Endodermal cell (in vitro differentiated cells): ENCODE measurements around the gene SCRT2. TPM values are rescaled to one million over a fixed set of nuclear protein-coding genes. Genes with fewer than 3 reads are reported as not detected.
A peak's percentile ranks its signal among the peaks of the same experiment; 100 is the strongest.

Experiments
- DNase-seq: peaks from one replicate; pipeline ENCODE4 v3.0.0-alpha.2; 2017
- H3K27ac ChIP-seq: 2 replicates; pipeline ENCODE4 v1.5.1; 2013; ENCODE audit warnings: mild to moderate bottlenecking, low read depth, low read length, moderate library complexity
- H3K27me3 ChIP-seq: 2 replicates; pipeline ENCODE4 v1.6.1; 2013; ENCODE audit warnings: mild to moderate bottlenecking, low read length, moderate library complexity; ENCODE audit not compliant: insufficient read depth, control insufficient read depth, poor library complexity, severe bottlenecking
- H3K36me3 ChIP-seq: 2 replicates; pipeline ENCODE4 v1.7.0; 2013; ENCODE audit warnings: mild to moderate bottlenecking, low read length, moderate library complexity; ENCODE audit not compliant: control insufficient read depth, insufficient read depth
- H3K4me1 ChIP-seq: one replicate; pipeline ENCODE4 v1.7.0; 2013; ENCODE audit warnings: low read length; ENCODE audit not compliant: control insufficient read depth, insufficient read depth
- H3K4me3 ChIP-seq: 2 replicates; pipeline ENCODE4 v1.5.1; 2013; ENCODE audit warnings: mild to moderate bottlenecking, low read length, moderate library complexity
- H3K9ac ChIP-seq: 2 replicates; pipeline ENCODE4 v1.6.1; 2013; ENCODE audit warnings: mild to moderate bottlenecking, low read length, moderate library complexity; ENCODE audit not compliant: poor library complexity, severe bottlenecking; ENCODE audit errors: extremely low read depth
- H3K9me3 ChIP-seq: 2 replicates; pipeline ENCODE4 v1.6.1; 2013; ENCODE audit warnings: mild to moderate bottlenecking, low read length, moderate library complexity; ENCODE audit not compliant: control insufficient read depth
- H3K27ac Mint-ChIP-seq: 2 replicates; pipeline ENCODE4 v1.8.0; 2020; ENCODE audit warnings: mixed read lengths
- H3K27me3 Mint-ChIP-seq: 2 replicates; pipeline ENCODE4 v1.8.0; 2021; ENCODE audit warnings: mild to moderate bottlenecking, mixed read lengths; ENCODE audit not compliant: insufficient read depth
- H3K36me3 Mint-ChIP-seq: 2 replicates; pipeline ENCODE4 v1.8.0; 2020; ENCODE audit warnings: low read depth, mixed read lengths
- H3K4me1 Mint-ChIP-seq: 2 replicates; pipeline ENCODE4 v1.8.0; 2020; ENCODE audit warnings: mixed read lengths
- H3K4me3 Mint-ChIP-seq: 2 replicates; pipeline ENCODE4 v1.8.0; 2020; ENCODE audit warnings: mild to moderate bottlenecking, moderate library complexity, mixed read lengths
- H3K9me3 Mint-ChIP-seq: 2 replicates; pipeline ENCODE4 v1.8.0; 2020; ENCODE audit warnings: mild to moderate bottlenecking, mixed read lengths
- WGBS, 2 experiments: methylation state at CpG; one replicate each; pipeline versions ENCODE4 v1.1.5 to v1.1.7; 2013; ENCODE audit warnings: missing lambda C conversion rate in 2 of 2, mixed read lengths in 1 of 2; ENCODE audit not compliant: insufficient coverage in 1 of 2, insufficient read length in 1 of 2; 5-methylcytosine and 5-hydroxymethylcytosine counted together
- total RNA-seq, 2 donors: library from RNA; stranded (reverse); fragmentation: NEBNext Ultra II Directional in 1 of 2; extraction: Animal tissue kit (Norgen Biotek cat#: 25700) in 1 of 2; gene quantifications; 2 replicates in 1 of 2; 3 replicates in 1 of 2; pipeline ENCODE4 v1.2.1, GENCODE V29; 2021
- TF ChIP-seq, protein P1 (sequence below): fragments of 200-600 bp; sonication (generic); conservative IDR thresholded peaks from 2 replicates; pipeline ENCODE4 v1.5.0; 2021; ENCODE audit warnings: antibody characterized with exemption, mild to moderate bottlenecking

The SCRT2 gene
- total RNA-seq, 2 donors from 2014 or later: not detected

DNA sequence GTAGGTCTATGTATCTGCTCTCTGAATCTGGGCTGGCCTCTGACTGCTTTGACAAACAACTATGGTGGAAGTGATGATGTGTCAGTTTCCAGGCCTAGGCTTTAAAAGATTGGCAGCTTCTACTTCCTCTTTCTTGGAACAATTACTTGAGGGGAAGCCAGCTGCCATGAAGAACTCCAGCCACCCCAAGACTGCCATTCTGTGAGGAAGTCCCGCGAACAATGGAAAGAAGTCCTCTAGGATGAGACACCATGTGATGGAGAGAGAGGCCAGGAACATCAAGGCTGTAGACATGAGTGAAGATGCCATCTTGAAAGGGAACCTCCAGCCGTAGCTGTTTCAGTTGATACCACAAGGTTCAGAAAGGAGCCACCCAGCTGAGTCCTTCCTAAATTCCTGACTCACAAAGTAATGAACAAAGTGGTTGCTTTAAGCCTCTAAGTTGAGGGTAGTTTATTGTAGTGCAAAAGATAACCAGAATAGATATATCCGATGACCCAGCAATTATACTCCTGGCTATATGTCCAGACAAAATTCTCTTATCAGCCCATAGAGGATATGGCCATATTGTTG is 50.2 kb downstream of the SCRT2 start:
- Histone ChIP-seq H3K4me3 (no peak overlapping the region), H3K4me1 (peaks cover 5% of the 10 kb centered on the region), H3K9ac (no peak overlapping the region), H3K36me3 (no peaks in the 10 kb centered on the region), H3K27me3 (no peaks in the 10 kb centered on the region), H3K9me3 (no peaks in the 10 kb centered on the region), H3K27ac (no peak overlapping the region)
- Mint-ChIP-seq H3K27ac (no peak overlapping the region), H3K27me3 (peaks cover 6% of the 10 kb centered on the region), H3K4me1 (peaks cover 19% of the 10 kb centered on the region), H3K9me3 (no peaks in the 10 kb centered on the region), H3K36me3 (no peaks in the 10 kb centered on the region), H3K4me3 (no peak overlapping the region)
- TF ChIP-seq, protein P1, sequence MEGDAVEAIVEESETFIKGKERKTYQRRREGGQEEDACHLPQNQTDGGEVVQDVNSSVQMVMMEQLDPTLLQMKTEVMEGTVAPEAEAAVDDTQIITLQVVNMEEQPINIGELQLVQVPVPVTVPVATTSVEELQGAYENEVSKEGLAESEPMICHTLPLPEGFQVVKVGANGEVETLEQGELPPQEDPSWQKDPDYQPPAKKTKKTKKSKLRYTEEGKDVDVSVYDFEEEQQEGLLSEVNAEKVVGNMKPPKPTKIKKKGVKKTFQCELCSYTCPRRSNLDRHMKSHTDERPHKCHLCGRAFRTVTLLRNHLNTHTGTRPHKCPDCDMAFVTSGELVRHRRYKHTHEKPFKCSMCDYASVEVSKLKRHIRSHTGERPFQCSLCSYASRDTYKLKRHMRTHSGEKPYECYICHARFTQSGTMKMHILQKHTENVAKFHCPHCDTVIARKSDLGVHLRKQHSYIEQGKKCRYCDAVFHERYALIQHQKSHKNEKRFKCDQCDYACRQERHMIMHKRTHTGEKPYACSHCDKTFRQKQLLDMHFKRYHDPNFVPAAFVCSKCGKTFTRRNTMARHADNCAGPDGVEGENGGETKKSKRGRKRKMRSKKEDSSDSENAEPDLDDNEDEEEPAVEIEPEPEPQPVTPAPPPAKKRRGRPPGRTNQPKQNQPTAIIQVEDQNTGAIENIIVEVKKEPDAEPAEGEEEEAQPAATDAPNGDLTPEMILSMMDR: no peak
- no peak for DNase-seq
- 96 to 99% methylated on average over 4 of the region's 4 CpGs for WGBS, 2 experiments

DNA sequence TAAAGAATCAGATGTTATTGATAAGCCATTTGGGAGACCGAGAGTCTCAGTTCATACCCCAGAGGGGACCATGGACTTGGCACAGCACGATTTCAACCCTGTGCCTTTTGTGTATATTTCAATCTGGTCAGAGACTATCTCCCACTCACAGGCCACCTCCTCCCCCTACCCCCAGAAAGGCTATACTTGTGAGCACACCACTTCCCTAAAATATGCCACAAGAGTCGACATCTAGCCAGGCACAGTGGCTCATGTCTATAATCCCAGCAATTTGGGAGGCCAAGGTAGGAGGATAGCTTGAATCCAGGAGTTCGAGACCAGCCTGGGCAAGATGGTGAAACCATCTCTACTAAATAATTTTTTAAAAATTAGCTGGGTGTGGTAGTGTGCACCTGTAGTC is 51.9 kb downstream of the SCRT2 start:
- WGBS, 2 experiments: 89 to 100% methylated on average over 2 to 3 of the region's 4 CpGs
- H3K9me3 Mint-ChIP-seq: no peaks in the 10 kb centered on the region

DNA sequence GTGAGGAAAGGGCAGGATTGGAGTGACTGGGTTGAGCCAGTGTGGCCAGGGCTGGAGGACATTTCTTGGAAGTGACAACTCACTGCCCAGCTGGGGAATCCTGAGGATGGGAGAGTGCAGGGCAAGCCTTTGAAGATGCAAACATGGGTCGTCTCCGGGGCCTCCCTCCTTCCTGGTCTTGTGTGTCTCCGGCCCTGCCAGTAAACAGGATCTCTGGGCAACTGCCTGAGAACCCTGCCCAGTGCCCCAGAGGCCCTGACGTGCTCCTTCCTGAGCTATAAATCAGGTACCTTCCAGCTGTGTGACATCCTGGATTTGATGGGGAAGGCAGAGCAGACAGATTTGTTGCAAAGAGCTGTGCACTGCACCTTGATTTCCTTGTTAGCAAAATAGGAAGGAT is 52.6 kb downstream of the SCRT2 start:
- peaks cover 9% of the 10 kb centered on the region for H3K27me3 Mint-ChIP-seq
- peaks cover 19% of the 10 kb centered on the region for H3K4me1 Mint-ChIP-seq
- Histone ChIP-seq H3K27ac (no peak overlapping the region), H3K4me3 (no peak overlapping the region), H3K4me1 (peaks cover 5% of the 10 kb centered on the region), H3K36me3 (no peaks in the 10 kb centered on the region), H3K9me3 (peaks cover 6% of the 10 kb centered on the region), H3K27me3 (no peaks in the 10 kb centered on the region), H3K9ac (no peak overlapping the region)
- H3K9me3 Mint-ChIP-seq: peaks cover 5% of the 10 kb centered on the region
- no peaks in the 10 kb centered on the region for H3K36me3 Mint-ChIP-seq
- TF ChIP-seq, protein P1: no peak
- no peak overlapping the region for H3K4me3 Mint-ChIP-seq
- DNase-seq: peak; percentile 74
- H3K27ac Mint-ChIP-seq: no peak overlapping the region
- WGBS, 2 experiments: 20 to 30% methylated on average over 2 to 4 of the region's 4 CpGs

More for the DNA sequence above, 51.9 kb downstream of the SCRT2 start:
- no peaks in the 10 kb centered on the region for H3K36me3 Mint-ChIP-seq
- TF ChIP-seq, protein P1: no peak
- Histone ChIP-seq H3K36me3 (no peaks in the 10 kb centered on the region), H3K4me3 (no peak overlapping the region), H3K4me1 (peaks cover 5% of the 10 kb centered on the region), H3K27ac (no peak overlapping the region), H3K9ac (no peak overlapping the region), H3K27me3 (no peaks in the 10 kb centered on the region), H3K9me3 (no peaks in the 10 kb centered on the region)
- H3K27me3 Mint-ChIP-seq: peaks cover 12% of the 10 kb centered on the region
- no peak overlapping the region for H3K4me3 Mint-ChIP-seq
- DNase-seq: no peak
- peaks cover 19% of the 10 kb centered on the region for H3K4me1 Mint-ChIP-seq
- no peak overlapping the region for H3K27ac Mint-ChIP-seq
